DOHH2 (cell line): Measurements from ENCODE around the gene NFATC3.

Experiments used
- CTCF ChIP-seq: fragments of 200-600 bp; sonication (generic); IDR thresholded peaks from one replicate; pipeline ENCODE4 v1.5.1; 2014; ENCODE audit warnings: antibody characterized with exemption, mild to moderate bottlenecking, low read depth, low read length; ENCODE audit not compliant: poor library complexity, severe bottlenecking
- EZH2phosphoT487 ChIP-seq: fragments of 200-600 bp; sonication (generic); IDR thresholded peaks from 2 replicates; pipeline ENCODE4 v1.6.1; 2017; ENCODE audit warnings: borderline replicate concordance, mild to moderate bottlenecking, antibody characterized with exemption, low read length, moderate library complexity, mixed read lengths

GRCh38 chr16:68105611-68106010 lies 20.4 kb downstream of the NFATC3 start:
- TF ChIP-seq EZH2phosphoT487 (no peak), CTCF (no peak)
